Measurements from ENCODE around the gene ZNF324B.
"Not testable (repeated sequence)": the region's sequence is repeated elsewhere in the genome, so short reads cannot be mapped to it uniquely, and the experiment has no call there.

ZNF324B gene

GRCh38 chr19:58455306-58455705 lies 3.9 kb downstream of the ZNF324B start:
- DNase-seq (ENCODE audit: low spot score) = no peak

- DNase-seq (ENCODE audit: low spot score) = no peak
Observed at GRCh38 chr19:58456111-58456510, 4.7 kb downstream of the ZNF324B start.

GRCh38 chr19:58460039-58460438 lies 8.6 kb downstream of the ZNF324B start:
- DNase-seq (ENCODE audit: low spot score) = no peak

- DNase-seq (ENCODE audit: low spot score) = no peak
Observed at GRCh38 chr19:58466089-58466759, 14.8 kb downstream of the ZNF324B start.

GRCh38 chr19:58466760-58467589 lies 15.6 kb downstream of the ZNF324B start, which contains the start of gene ZNF324:
ZNF324 (plus strand) TSS chr19:58467080; CDS start chr19:58469186, 2,106 bp downstream.
- peak; percentile 99 for DNase-seq (ENCODE audit: low spot score)

GRCh38 chr19:58468216-58468839 lies 16.9 kb downstream of the ZNF324B start:
- DNase-seq (ENCODE audit: low spot score) = no peak

GRCh38 chr19:58469241-58470013 lies 18.0 kb downstream of the ZNF324B start:
- no peak for DNase-seq (ENCODE audit: low spot score)

- not testable (repeated sequence) for DNase-seq (ENCODE audit: low spot score)
Observed at GRCh38 chr19:58470837-58471543, 19.6 kb downstream of the ZNF324B start.

GRCh38 chr19:58471736-58472135 lies 20.3 kb downstream of the ZNF324B start:
- no peak for DNase-seq (ENCODE audit: low spot score)

- DNase-seq (ENCODE audit: low spot score) = no peak
Observed at GRCh38 chr19:58473775-58474174, 22.4 kb downstream of the ZNF324B start.

GRCh38 chr19:58474291-58474996 lies 23.0 kb downstream of the ZNF324B start:
- DNase-seq (ENCODE audit: low spot score) = peak; percentile 87

- no peak for DNase-seq (ENCODE audit: low spot score)
Observed at GRCh38 chr19:58474997-58475713, 23.7 kb downstream of the ZNF324B start.

- DNase-seq (ENCODE audit: low spot score) = peak; percentile 97
Observed at GRCh38 chr19:58475714-58476497, 24.5 kb downstream of the ZNF324B start, which contains the start of gene ZNF446. ZNF446 (plus strand) TSS chr19:58476352; CDS start chr19:58477219, 867 bp downstream.

GRCh38 chr19:58476498-58477015 lies 25.1 kb downstream of the ZNF324B start:
- DNase-seq (ENCODE audit: low spot score) = peak; percentile 56

- DNase-seq (ENCODE audit: low spot score) = no peak
Observed at GRCh38 chr19:58477130-58477529, 25.7 kb downstream of the ZNF324B start.

- no peak for DNase-seq (ENCODE audit: low spot score)
Observed at GRCh38 chr19:58477871-58478270, 26.4 kb downstream of the ZNF324B start.

GRCh38 chr19:58479303-58479702 lies 27.9 kb downstream of the ZNF324B start:
- DNase-seq (ENCODE audit: low spot score) = no peak

GRCh38 chr19:58479736-58480480 lies 28.5 kb downstream of the ZNF324B start:
- no peak for DNase-seq (ENCODE audit: low spot score)

All from AG08396 (cell line).